K562 (cell line): ENCODE data around the gene NR2C2AP. TPM values are rescaled to one million over a fixed set of nuclear protein-coding genes. Genes with fewer than 3 reads are reported as not detected.
A peak's percentile ranks its signal among the peaks of the same experiment; 100 is the strongest.

Experiments used
- CBFA2T2 ChIP-seq: fragments of 450-650 bp; conservative IDR thresholded peaks from 2 replicates; pipeline ENCODE4 v1.6.1; 2017; ENCODE audit warnings: mild to moderate bottlenecking
- CEBPB ChIP-seq: fragments of 450-650 bp; IDR thresholded peaks from 2 replicates; pipeline ENCODE4 v1.6.1; 2016; ENCODE audit warnings: missing genetic modification characterization, missing compliant biosample characterization
- GABPB1 ChIP-seq: sonication (generic); formaldehyde crosslinking; IDR thresholded peaks from 2 replicates; pipeline ENCODE4 v1.8.0; 2022; ENCODE audit warnings: mild to moderate bottlenecking, missing genetic modification reagents
- HNRNPLL ChIP-seq: fragments of 200-400 bp; formaldehyde crosslinking; IDR thresholded peaks from 2 replicates; pipeline ENCODE4 v1.6.1; 2017; ENCODE audit warnings: low read length, low read depth, mild to moderate bottlenecking; ENCODE audit not compliant: poor library complexity, severe bottlenecking
- MCM2 ChIP-seq: fragments of 450-650 bp; IDR thresholded peaks from 2 replicates; pipeline ENCODE4 v1.6.1; 2017; ENCODE audit warnings: low read depth, mild to moderate bottlenecking
- PATZ1 ChIP-seq: fragments of 250-450 bp; sonication (Bioruptor Pico); IDR thresholded peaks from 2 replicates; pipeline ENCODE4 v1.5.0; 2020; ENCODE audit warnings: mild to moderate bottlenecking, borderline replicate concordance
- POLR2AphosphoS5 ChIP-seq: IDR thresholded peaks from 2 replicates; pipeline ENCODE4 v1.6.1; 2011; ENCODE audit warnings: mild to moderate bottlenecking, low read depth, low read length, moderate library complexity; ENCODE audit not compliant: control insufficient read depth, insufficient read depth
- REST ChIP-seq, 2 experiments: fragments of 450-650 bp; formaldehyde crosslinking in 1 of 2; IDR thresholded peaks; 2 replicates each; pipeline versions ENCODE4 v1.4.0 to v1.6.1; 2014 to 2020; ENCODE audit warnings: mild to moderate bottlenecking in 2 of 2, borderline replicate concordance in 1 of 2, low read depth in 1 of 2
- SREBF2 ChIP-seq: sonication (generic); formaldehyde crosslinking; IDR thresholded peaks from 2 replicates; pipeline ENCODE4 v1.4.0; 2020; ENCODE audit warnings: mild to moderate bottlenecking, missing genetic modification reagents
- TRIM24 ChIP-seq, 2 experiments: fragments of 450-650 bp; IDR thresholded peaks; 2 replicates each; pipeline ENCODE4 v1.6.1; 2016
- ZBTB1 ChIP-seq: sonication (generic); formaldehyde crosslinking; IDR thresholded peaks from 2 replicates; pipeline ENCODE4 v1.8.1; 2023; ENCODE audit warnings: missing genetic modification reagents, low read depth, mild to moderate bottlenecking, borderline replicate concordance
- ZBTB43 ChIP-seq: sonication (generic); formaldehyde crosslinking; IDR thresholded peaks from 2 replicates; pipeline ENCODE4 v1.8.0; 2023; ENCODE audit warnings: mild to moderate bottlenecking, missing genetic modification reagents
- ZEB2 ChIP-seq: fragments of 450-650 bp; IDR thresholded peaks from 2 replicates; pipeline ENCODE4 v1.6.1; 2016
- ZNF175 ChIP-seq: fragments of 200-800 bp; sonication (Bioruptor generic); IDR thresholded peaks from 2 replicates; pipeline ENCODE4 v1.6.1; 2016; ENCODE audit warnings: low read depth, mild to moderate bottlenecking, missing genetic modification characterization, missing compliant biosample characterization
- ZNF24 ChIP-seq: fragments of 450-650 bp; IDR thresholded peaks from 2 replicates; pipeline ENCODE4 v1.6.1; 2016
- ZNF384 ChIP-seq: IDR thresholded peaks from 2 replicates; pipeline ENCODE4 v1.6.1; 2012; ENCODE audit warnings: low read depth, low read length, improper control_type of control experiment
- ZNF717 ChIP-seq: fragments of 250-450 bp; sonication (Bioruptor Pico); IDR thresholded peaks from 2 replicates; pipeline ENCODE4 v1.5.0; 2021
- polyA plus RNA-seq, 8 experiments: library from polyadenylated mRNA; depleted of rRNA in 4 of 8; stranded (reverse) in 5 of 8; unstranded in 3 of 8; fragments of >200 nt; fragmentation: Nextera tagmentation in 2 of 8; fragmentation: Illumina TruSeq in 1 of 8; extraction: Ambion mirVana in 2 of 8; extraction: Trizol in 1 of 8; gene quantifications; 2 replicates each; pipeline versions ENCODE4 v1.2.1 to v1.2.3, GENCODE V29; 2011 to 2014; ENCODE audit warnings: inconsistent platforms in 1 of 8, missing spikeins in 1 of 8
- total RNA-seq, 7 experiments: library from RNA; depleted of rRNA in 6 of 7; stranded (reverse); fragments of >200 nt in 6 of 7; fragmentation: Illumina TruSeq in 2 of 7; extraction: Trizol in 2 of 7; gene quantifications; 2 replicates each; pipeline versions ENCODE4 v1.2.1 to v1.2.3, GENCODE V29; 2011 to 2021; ENCODE audit warnings: low replicate concordance in 1 of 7

The NR2C2AP gene
- total and polyA plus RNA-seq, 9 of the 15 experiments (the other 6 are each of a cell fraction or from before 2014, with no cell fraction given): 23.7 to 77.4 (median 32.4) TPM

- TF ChIP-seq REST (IDR thresholded peaks at IDR 0.05; ENCODE audit: borderline replicate concordance): peak; percentile 16; the same call in 1 of the 2 replicates
- TF ChIP-seq REST (CRISPR knock-in tag; IDR thresholded peaks at IDR 0.05; ENCODE audit: low read depth): no peak
- TF ChIP-seq ZBTB43 (CRISPR knock-in tag): no peak
- TF ChIP-seq ZBTB1 (CRISPR knock-in tag): peak; percentile 58; the same call in 1 of the 2 replicates
- TF ChIP-seq CEBPB: no peak
- TF ChIP-seq CBFA2T2: peak; percentile 55
- TF ChIP-seq PATZ1: no peak
- no peak for TF ChIP-seq POLR2AphosphoS5
- TF ChIP-seq ZEB2: no peak
- no peak for TF ChIP-seq ZNF384
- no peak for TF ChIP-seq ZNF24
- TF ChIP-seq SREBF2: no peak
- no peak for TF ChIP-seq MCM2
- no peak for TF ChIP-seq ZNF717 (CRISPR knock-in tag)
- TF ChIP-seq TRIM24 (IDR thresholded peaks at IDR 0.05): no peak
- no peak for TF ChIP-seq ZNF175 (CRISPR knock-in tag)
- 0 out of 2 replicates have a peak, but pooled peaks have one; percentile 15 for TF ChIP-seq GABPB1 (CRISPR knock-in tag)
- TF ChIP-seq HNRNPLL: no peak
Measured at GRCh38 chr19:19179548-19180441, 23.4 kb downstream of the NR2C2AP start (continued).
